Measurements from ENCODE around the gene RYR3.

GRCh38 chr15:33616475-33616874 lies 305.7 kb downstream of the RYR3 start:
- TF ChIP-seq POLR2AphosphoS5 (IDR thresholded peaks at IDR 0.05; ENCODE audit: low read depth, low read length) (no peak), POLR2A (IDR thresholded peaks at IDR 0.05; ENCODE audit: low read depth, low read length) (no peak)
